ENCODE results near the gene IQGAP2. TPM values are rescaled to one million over a fixed set of nuclear protein-coding genes. Genes with fewer than 3 reads are reported as not detected.

The IQGAP2 gene
- polyA plus RNA-seq, 1 experiment: 0.01 TPM

GRCh38 chr5:76526950-76527583 is 124.0 kb downstream of the IQGAP2 start:
- Histone ChIP-seq H3K4me3 (ENCODE audit: low read depth, low read length) (no peak overlapping the region), H3K27me3 (ENCODE audit: control insufficient read depth, insufficient read depth, low read length) (no peaks in the 10 kb centered on the region; the same call in 1 of the 2 replicates), H3K36me3 (ENCODE audit: control insufficient read depth, insufficient read depth, low read length) (no peaks in the 10 kb centered on the region)
- no peak for DNase-seq (ENCODE audit: low read depth)
- CTCF ChIA-PET: no interaction called here
- POLR2A ChIA-PET: no interaction called here
- no peak for TF ChIP-seq CTCF (IDR thresholded peaks at IDR 0.05; ENCODE audit: insufficient read depth, low read depth, low read length)

GRCh38 chr5:76527685-76528161 is 124.6 kb downstream of the IQGAP2 start:
- Histone ChIP-seq H3K36me3 (ENCODE audit: control insufficient read depth, insufficient read depth, low read length) (no peaks in the 10 kb centered on the region), H3K27me3 (ENCODE audit: control insufficient read depth, insufficient read depth, low read length) (no peaks in the 10 kb centered on the region; the same call in 1 of the 2 replicates), H3K4me3 (ENCODE audit: low read depth, low read length) (no peak overlapping the region)
- no peak for TF ChIP-seq CTCF (IDR thresholded peaks at IDR 0.05; ENCODE audit: insufficient read depth, low read depth, low read length)
- no peak for DNase-seq (ENCODE audit: low read depth)
- CTCF ChIA-PET: no interaction called here
- POLR2A ChIA-PET: interaction anchor here (0.6 kb wide), 1 partner anchor 37 kb away, joined by 3 read pairs; no protein-coding TSS in a partner anchor

- ChIA-PET CTCF (no interaction called here), POLR2A (interaction anchor here (0.6 kb wide), 1 partner anchor 38 kb away, joined by 3 read pairs; no protein-coding TSS in a partner anchor)
- no peak for DNase-seq (ENCODE audit: low read depth)
- no peaks in the 10 kb centered on the region; the same call in 1 of the 2 replicates for H3K27me3 ChIP-seq (ENCODE audit: control insufficient read depth, insufficient read depth, low read length)
- no peak overlapping the region for H3K4me3 ChIP-seq (ENCODE audit: low read depth, low read length)
- H3K36me3 ChIP-seq (ENCODE audit: control insufficient read depth, insufficient read depth, low read length): no peaks in the 10 kb centered on the region
- TF ChIP-seq CTCF (IDR thresholded peaks at IDR 0.05; ENCODE audit: insufficient read depth, low read depth, low read length): no peak
Measured at GRCh38 chr5:76528547-76529331, 125.7 kb downstream of the IQGAP2 start.

- DNase-seq (ENCODE audit: low read depth): no peak
- POLR2A ChIA-PET: no interaction called here
- Histone ChIP-seq H3K27me3 (ENCODE audit: control insufficient read depth, insufficient read depth, low read length) (no peaks in the 10 kb centered on the region; the same call in 1 of the 2 replicates), H3K4me3 (ENCODE audit: low read depth, low read length) (no peak overlapping the region), H3K36me3 (ENCODE audit: control insufficient read depth, insufficient read depth, low read length) (no peaks in the 10 kb centered on the region)
- CTCF ChIA-PET: no interaction called here
- TF ChIP-seq CTCF (IDR thresholded peaks at IDR 0.05; ENCODE audit: insufficient read depth, low read depth, low read length): no peak
Measured at GRCh38 chr5:76529464-76530344, 126.6 kb downstream of the IQGAP2 start.
